OCI-LY3 (cell line): Measurements from ENCODE around the gene EPYC.
A peak's percentile ranks its signal among the peaks of the same experiment; 100 is the strongest.

Source experiments
- EZH2phosphoT487 ChIP-seq: fragments of 200-600 bp; shearing (Covaris generic); IDR thresholded peaks from 2 replicates; pipeline ENCODE4 v1.6.1; 2018; ENCODE audit warnings: antibody characterized with exemption, mixed run types, low read depth
- TF ChIP-seq, protein P1 (sequence below): fragments of 200-600, 300-600 bp; sonication (generic); IDR thresholded peaks from 2 replicates; pipeline ENCODE4 v1.5.1; 2014; ENCODE audit warnings: antibody characterized with exemption, low read length, low read depth

DNA sequence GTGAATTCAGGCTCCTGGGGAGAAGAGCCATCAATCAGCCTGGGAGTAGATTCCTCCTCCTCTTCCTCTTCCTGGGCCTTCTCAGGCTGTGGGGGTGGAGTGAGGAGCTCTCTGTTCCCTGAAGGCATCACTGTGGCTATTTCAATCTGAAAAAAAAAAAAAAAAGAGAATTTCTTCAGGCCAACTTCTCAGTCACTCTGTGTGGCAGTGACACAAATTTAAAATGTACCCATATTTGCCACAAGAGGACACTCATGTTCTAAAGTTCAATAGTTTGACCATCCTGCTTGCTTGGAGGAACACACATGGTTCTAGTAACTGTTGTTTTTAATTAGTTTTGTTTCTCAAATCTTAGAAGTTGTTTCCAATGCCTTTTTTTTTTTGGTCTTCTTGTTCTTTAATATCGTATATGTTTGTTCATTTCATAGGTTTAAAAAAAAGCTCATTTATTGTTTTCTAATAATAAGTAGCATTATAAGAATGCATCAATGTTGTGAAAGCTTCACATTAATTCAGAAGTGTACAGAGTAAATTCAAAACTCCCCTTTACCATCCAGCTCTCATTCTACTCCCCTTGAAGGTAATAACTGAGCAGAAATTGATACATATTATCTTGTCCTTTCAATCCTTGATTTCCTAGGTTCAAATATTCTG is 26.5 kb downstream of the EPYC start:
- TF ChIP-seq, protein P1, sequence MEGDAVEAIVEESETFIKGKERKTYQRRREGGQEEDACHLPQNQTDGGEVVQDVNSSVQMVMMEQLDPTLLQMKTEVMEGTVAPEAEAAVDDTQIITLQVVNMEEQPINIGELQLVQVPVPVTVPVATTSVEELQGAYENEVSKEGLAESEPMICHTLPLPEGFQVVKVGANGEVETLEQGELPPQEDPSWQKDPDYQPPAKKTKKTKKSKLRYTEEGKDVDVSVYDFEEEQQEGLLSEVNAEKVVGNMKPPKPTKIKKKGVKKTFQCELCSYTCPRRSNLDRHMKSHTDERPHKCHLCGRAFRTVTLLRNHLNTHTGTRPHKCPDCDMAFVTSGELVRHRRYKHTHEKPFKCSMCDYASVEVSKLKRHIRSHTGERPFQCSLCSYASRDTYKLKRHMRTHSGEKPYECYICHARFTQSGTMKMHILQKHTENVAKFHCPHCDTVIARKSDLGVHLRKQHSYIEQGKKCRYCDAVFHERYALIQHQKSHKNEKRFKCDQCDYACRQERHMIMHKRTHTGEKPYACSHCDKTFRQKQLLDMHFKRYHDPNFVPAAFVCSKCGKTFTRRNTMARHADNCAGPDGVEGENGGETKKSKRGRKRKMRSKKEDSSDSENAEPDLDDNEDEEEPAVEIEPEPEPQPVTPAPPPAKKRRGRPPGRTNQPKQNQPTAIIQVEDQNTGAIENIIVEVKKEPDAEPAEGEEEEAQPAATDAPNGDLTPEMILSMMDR = peak; percentile 82
- no peak for TF ChIP-seq EZH2phosphoT487
